ENCODE measurements around the gene IRF5.

Gene IRF5

GRCh38 chr7:128900237-128900636, 37.5 kb upstream of the IRF5 start:
- DNase-seq (ENCODE audit: low read depth) = no peak

GRCh38 chr7:128902761-128903585, 34.8 kb upstream of the IRF5 start:
- no peak for DNase-seq (ENCODE audit: low read depth)
- TF ChIP-seq CTCF (IDR thresholded peaks at IDR 0.05; ENCODE audit: control insufficient read depth, extremely low read depth, insufficient read depth) = no peak
- no peak overlapping the region for H3K4me3 ChIP-seq (ENCODE audit: low read depth, low read length)

More at GRCh38 chr7:128900237-128900636, 37.5 kb upstream of the IRF5 start:
- no peak overlapping the region for H3K4me3 ChIP-seq (ENCODE audit: low read depth, low read length)
- no peak for TF ChIP-seq CTCF (IDR thresholded peaks at IDR 0.05; ENCODE audit: control insufficient read depth, extremely low read depth, insufficient read depth)

GRCh38 chr7:128903621-128904361, 33.9 kb upstream of the IRF5 start:
- H3K4me3 ChIP-seq (ENCODE audit: low read depth, low read length) = no peak overlapping the region
- TF ChIP-seq CTCF (IDR thresholded peaks at IDR 0.05; ENCODE audit: control insufficient read depth, extremely low read depth, insufficient read depth) = no peak
- DNase-seq (ENCODE audit: low read depth) = no peak

- peak; percentile 74 for TF ChIP-seq CTCF (IDR thresholded peaks at IDR 0.05; ENCODE audit: control insufficient read depth, extremely low read depth, insufficient read depth)
- no peak overlapping the region for H3K4me3 ChIP-seq (ENCODE audit: low read depth, low read length)
- peak; percentile 21 for DNase-seq (ENCODE audit: low read depth)
Measured at GRCh38 chr7:128904381-128905197, 33.1 kb upstream of the IRF5 start.

GRCh38 chr7:128906001-128906765, 31.5 kb upstream of the IRF5 start:
- H3K4me3 ChIP-seq (ENCODE audit: low read depth, low read length) = no peak overlapping the region
- no peak for DNase-seq (ENCODE audit: low read depth)
- TF ChIP-seq CTCF (IDR thresholded peaks at IDR 0.05; ENCODE audit: control insufficient read depth, extremely low read depth, insufficient read depth) = no peak
